NB4 (cell line): Measurements from ENCODE around the gene PEAK1.

Experiments
- DNase-seq: peaks from one replicate; pipeline ENCODE4 v3.0.0; 2010; ENCODE audit warnings: low read depth
- H3K4me3 ChIP-seq: one replicate; pipeline ENCODE4 v1.5.1; 2011; ENCODE audit warnings: mild to moderate bottlenecking, low read depth, low read length, moderate library complexity
- CTCF ChIP-seq: IDR thresholded peaks from one replicate; pipeline ENCODE4 v1.5.1; 2012; ENCODE audit warnings: low read depth, low read length
- MAX ChIP-seq: IDR thresholded peaks from 2 replicates; pipeline ENCODE4 v1.6.1; 2011; ENCODE audit warnings: low read depth, low read length
- MYC ChIP-seq: IDR thresholded peaks from 2 replicates; pipeline ENCODE4 v1.6.1; 2011; ENCODE audit warnings: low read depth, low read length
- POLR2A ChIP-seq: IDR thresholded peaks from 2 replicates; pipeline ENCODE4 v1.6.1; 2011; ENCODE audit warnings: mild to moderate bottlenecking; ENCODE audit not compliant: insufficient read length; ENCODE audit errors: extremely low read depth

Gene PEAK1

GRCh38 chr15:77367631-77368030, 52.3 kb downstream of the PEAK1 start:
- no peak for TF ChIP-seq CTCF
- no peak for TF ChIP-seq MAX
- TF ChIP-seq POLR2A: no peak
- no peak for TF ChIP-seq MYC
- no peak for DNase-seq
- H3K4me3 ChIP-seq: no peak overlapping the region

- no peak for DNase-seq
- TF ChIP-seq POLR2A (no peak), MYC (no peak), MAX (no peak), CTCF (no peak)
- no peak overlapping the region for H3K4me3 ChIP-seq
These were observed 58.4 kb downstream of the PEAK1 start for GRCh38 chr15:77361456-77361855.

GRCh38 chr15:77358545-77359240, 61.2 kb downstream of the PEAK1 start:
- H3K4me3 ChIP-seq: no peak overlapping the region
- DNase-seq: no peak
- TF ChIP-seq MYC (no peak), MAX (no peak), CTCF (no peak), POLR2A (no peak)

GRCh38 chr15:77356305-77356704, 63.6 kb downstream of the PEAK1 start:
- no peak overlapping the region for H3K4me3 ChIP-seq
- no peak for DNase-seq
- TF ChIP-seq MAX: no peak
- no peak for TF ChIP-seq CTCF
- no peak for TF ChIP-seq MYC
- TF ChIP-seq POLR2A: no peak

GRCh38 chr15:77355321-77355720, 64.6 kb downstream of the PEAK1 start:
- DNase-seq: no peak
- TF ChIP-seq CTCF: no peak
- no peak for TF ChIP-seq POLR2A
- TF ChIP-seq MAX: no peak
- no peak for TF ChIP-seq MYC
- no peak overlapping the region for H3K4me3 ChIP-seq
